Neuron (in vitro differentiated cells): ENCODE measurements around the gene COX6A2.
"Not testable (repeated sequence)": the region's sequence is repeated elsewhere in the genome, so short reads cannot be mapped to it uniquely, and the experiment has no call there.

Experiments used
- H2AFZ ChIP-seq: one replicate; pipeline ENCODE4 v1.6.1; 2013; ENCODE audit warnings: low read depth, mild to moderate bottlenecking, inconsistent platforms, low read length, moderate library complexity
- H3K27me3 ChIP-seq: one replicate; pipeline ENCODE4 v1.6.1; 2013; ENCODE audit warnings: low read length; ENCODE audit not compliant: insufficient read depth
- H3K36me3 ChIP-seq: one replicate; pipeline ENCODE4 v1.6.1; 2013; ENCODE audit warnings: low read length; ENCODE audit not compliant: insufficient read depth
- H3K4me1 ChIP-seq: one replicate; pipeline ENCODE4 v1.6.1; 2013; ENCODE audit warnings: low read length; ENCODE audit not compliant: insufficient read depth
- H3K4me3 ChIP-seq: 2 replicates; pipeline ENCODE4 v1.5.1; 2013; ENCODE audit warnings: mild to moderate bottlenecking, low read length, moderate library complexity
- H3K9me3 ChIP-seq: one replicate; pipeline ENCODE4 v1.6.1; 2013; ENCODE audit warnings: low read length

Gene COX6A2

DNA sequence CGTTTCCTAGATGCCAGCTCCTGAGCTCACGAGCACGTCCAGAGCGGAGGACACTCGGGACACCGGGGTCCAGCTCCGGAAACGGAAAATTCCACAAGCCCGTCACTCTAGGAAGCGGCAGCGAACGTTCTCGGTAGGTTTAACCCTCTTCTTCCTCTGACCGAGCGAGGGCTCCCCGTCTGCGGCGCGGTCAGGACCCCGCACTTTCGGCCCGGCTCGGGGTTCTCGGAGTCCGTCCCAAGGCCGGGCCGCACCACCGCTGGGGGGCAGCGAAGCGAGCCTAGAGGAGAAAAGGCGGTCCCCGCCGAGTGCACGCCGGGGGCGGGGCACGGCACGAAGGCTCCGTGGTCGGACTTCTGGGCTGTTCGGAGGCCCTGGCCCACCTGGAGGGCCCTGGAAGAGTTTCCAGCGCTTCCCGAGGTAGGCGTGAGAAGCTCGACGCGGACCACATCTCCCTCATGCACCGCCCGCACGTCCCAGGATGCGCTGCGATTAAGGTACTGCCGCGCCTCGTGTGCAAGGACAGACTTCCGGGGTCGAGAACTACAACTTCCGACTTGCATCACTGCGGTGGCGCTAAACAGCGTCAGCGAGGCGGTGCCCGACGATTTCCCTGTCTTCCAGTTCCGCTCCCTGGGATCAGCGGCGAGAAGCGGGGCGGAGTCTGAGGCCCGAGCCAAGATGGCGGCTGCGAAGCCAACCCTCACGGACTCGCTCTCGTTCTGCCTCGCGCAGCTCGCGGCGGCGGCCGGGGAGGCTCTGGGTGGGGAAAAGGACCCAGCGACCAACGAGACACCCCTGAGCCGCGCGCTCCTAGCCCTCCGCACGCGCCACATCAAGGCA, 30.9 kb upstream of the COX6A2 start, which contains the start of gene ARMC5:
ARMC5 (plus strand) TSS at position 658 of the 843 bp plus-strand sequence; CDS start at position 682, 24 bp downstream.
- H2AFZ ChIP-seq = peak within 1 kb of the TSS; percentile 72
- no peaks in the 10 kb centered on the region for H3K27me3 ChIP-seq
- H3K36me3 ChIP-seq = peaks cover 22% of the 10 kb centered on the region
- H3K4me1 ChIP-seq = peaks cover 19% of the 10 kb centered on the region
- H3K9me3 ChIP-seq = no peaks in the 10 kb centered on the region
- H3K4me3 ChIP-seq = peak within 1 kb of the TSS; percentile 70

DNA sequence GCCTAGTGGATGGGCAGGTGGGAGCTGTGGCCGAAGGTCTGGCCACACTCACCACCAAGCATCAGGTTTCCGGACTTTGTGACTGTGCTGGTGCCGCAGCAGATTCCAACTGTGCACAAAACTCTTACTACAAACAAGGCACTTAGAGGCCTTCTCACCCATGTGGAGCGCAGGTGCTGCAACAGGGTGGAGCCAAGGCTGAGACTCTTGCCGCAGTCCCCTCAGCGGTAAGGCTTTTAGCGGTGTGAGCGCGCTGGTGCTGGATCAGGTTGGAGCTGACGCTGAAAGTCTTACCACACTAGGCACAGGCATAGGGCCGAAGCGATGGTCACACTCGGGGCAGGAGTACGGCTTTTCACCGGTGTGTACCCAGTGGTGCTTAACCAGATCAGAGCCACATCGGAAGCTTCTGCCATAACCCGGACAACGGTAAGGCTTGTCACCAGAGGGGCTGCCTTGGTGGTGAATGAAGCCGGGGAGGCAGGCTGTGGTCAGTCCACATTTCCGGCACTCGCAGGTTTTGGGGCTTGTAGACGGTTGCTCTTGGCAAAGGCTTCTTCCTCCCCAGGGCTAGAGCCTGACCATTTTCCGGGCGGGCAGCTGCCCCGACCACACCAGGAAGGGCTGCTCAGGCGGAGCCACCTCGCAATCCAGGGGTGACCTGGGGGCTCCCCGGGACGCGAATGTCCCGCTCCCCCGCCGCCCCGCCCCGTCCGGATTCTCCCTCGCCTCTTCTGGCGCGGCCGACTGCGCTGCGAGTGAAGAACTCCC, 30.1 kb upstream of the COX6A2 start:
- H3K4me1 ChIP-seq = peaks cover 25% of the 10 kb centered on the region
- peak overlapping the region; percentile 70 for H3K4me3 ChIP-seq
- peaks cover 22% of the 10 kb centered on the region for H3K36me3 ChIP-seq
- no peaks in the 10 kb centered on the region for H3K27me3 ChIP-seq
- H2AFZ ChIP-seq = peak overlapping the region; percentile 72
- no peaks in the 10 kb centered on the region for H3K9me3 ChIP-seq

DNA sequence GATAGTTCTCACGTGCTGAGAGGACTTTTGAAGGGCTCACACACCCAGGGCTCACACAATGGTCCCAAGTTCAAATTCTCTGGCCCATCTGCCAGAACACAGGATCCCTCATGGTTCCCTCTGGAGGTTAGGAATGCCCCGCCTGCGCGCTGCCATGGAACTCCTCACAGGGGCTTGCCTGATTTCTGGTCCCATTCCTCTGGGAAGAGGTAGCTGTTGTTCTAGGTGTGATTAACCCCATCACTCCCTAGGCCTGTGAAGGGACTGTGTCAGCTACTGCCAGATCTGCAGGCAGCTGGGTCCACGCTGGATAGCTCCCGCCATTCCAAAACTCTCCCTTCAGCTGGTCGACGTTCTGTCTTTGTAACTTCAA, 28.8 kb upstream of the COX6A2 start:
- H3K27me3 ChIP-seq = no peaks in the 10 kb centered on the region
- no peak overlapping the region for H3K4me3 ChIP-seq
- H3K9me3 ChIP-seq = no peaks in the 10 kb centered on the region
- peaks cover 12% of the 10 kb centered on the region for H3K36me3 ChIP-seq
- H3K4me1 ChIP-seq = peaks cover 34% of the 10 kb centered on the region
- H2AFZ ChIP-seq = no peak overlapping the region

DNA sequence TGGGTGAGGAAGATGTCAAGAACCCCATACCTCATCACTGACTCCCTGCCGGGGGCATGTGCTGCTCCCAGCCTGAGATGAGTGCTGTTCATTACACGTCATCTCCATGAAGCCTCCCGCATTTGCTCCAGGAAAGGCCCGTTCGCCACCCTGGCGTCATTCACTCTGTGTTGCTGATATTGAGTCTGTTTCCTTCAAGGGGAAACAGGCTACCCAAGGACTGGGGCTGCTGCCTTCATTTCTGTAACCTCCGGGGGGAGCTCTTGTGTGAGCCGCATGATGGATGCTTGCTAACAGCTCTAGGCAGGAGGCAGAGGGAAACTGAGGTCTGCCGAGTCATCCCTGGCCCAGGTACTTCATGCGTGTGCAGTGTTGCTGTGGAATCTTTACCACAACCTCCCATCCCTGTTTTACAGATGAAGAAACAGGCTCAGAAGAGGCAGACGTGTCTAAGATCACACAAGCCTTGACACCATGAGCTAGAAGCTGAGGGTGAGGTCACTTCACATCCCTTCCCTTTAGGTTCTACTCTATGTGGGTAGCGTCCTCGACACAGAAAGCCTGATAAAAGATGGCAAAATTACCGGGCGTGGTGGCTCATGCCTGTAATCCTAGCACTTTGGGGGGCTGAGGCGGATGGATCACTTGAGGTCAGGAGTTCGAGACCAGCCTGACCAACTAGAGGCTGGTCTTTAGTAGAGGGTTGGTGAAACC, 27.6 kb upstream of the COX6A2 start:
- no peaks in the 10 kb centered on the region for H3K27me3 ChIP-seq
- H2AFZ ChIP-seq = no peak overlapping the region
- H3K4me1 ChIP-seq = peaks cover 32% of the 10 kb centered on the region
- H3K4me3 ChIP-seq = no peak overlapping the region
- peaks cover 7% of the 10 kb centered on the region for H3K36me3 ChIP-seq
- no peaks in the 10 kb centered on the region for H3K9me3 ChIP-seq

DNA sequence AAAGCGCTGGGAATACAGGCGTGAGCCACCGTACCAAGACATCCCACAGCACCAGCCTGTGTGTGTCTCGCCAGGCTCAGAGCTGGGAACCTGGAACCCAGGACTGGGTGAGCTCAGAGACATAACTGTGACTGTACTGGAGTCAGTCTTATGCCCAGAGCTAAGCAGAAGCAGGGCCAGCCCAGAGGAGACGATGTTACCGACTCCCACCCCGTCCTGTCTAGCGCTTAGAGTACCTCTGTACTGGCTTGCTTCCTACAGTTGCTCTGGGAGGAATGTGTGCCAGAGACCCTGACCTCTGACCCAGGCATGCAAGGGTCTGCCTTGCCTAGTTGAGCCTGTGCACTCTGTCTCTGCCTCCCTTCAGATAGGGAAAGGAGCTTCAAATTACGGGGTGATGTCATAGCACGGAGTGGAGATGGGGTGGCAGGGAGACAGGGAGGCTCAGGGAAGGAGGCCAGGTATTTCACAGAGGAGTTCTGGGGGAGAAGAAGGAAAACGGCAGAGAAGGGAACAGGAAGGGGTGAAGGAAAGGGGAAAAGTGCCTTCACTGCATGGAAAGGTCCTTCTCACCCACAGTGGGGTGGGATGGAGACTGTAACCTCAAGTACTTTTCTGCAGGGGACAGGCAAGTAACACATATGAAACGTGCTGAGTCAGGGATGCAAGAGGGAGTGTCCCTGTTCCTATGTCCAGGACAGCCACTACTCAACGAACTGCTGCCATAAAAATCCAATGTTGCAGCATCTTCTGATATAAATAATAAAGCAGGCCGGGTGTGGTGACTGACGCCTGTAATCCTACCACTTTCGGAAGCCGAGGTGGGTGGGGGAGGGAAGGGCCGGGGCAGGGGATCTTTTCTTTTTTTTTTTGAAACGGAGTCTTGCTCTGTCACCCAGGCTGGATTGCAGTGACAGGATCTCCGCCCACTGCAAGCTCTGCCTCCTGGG, 25.4 kb upstream of the COX6A2 start:
- H3K27me3 ChIP-seq = no peaks in the 10 kb centered on the region
- H3K4me3 ChIP-seq = no peak overlapping the region
- peaks cover 26% of the 10 kb centered on the region for H3K4me1 ChIP-seq
- peaks cover 7% of the 10 kb centered on the region for H3K36me3 ChIP-seq
- no peak overlapping the region for H2AFZ ChIP-seq
- no peaks in the 10 kb centered on the region for H3K9me3 ChIP-seq

DNA sequence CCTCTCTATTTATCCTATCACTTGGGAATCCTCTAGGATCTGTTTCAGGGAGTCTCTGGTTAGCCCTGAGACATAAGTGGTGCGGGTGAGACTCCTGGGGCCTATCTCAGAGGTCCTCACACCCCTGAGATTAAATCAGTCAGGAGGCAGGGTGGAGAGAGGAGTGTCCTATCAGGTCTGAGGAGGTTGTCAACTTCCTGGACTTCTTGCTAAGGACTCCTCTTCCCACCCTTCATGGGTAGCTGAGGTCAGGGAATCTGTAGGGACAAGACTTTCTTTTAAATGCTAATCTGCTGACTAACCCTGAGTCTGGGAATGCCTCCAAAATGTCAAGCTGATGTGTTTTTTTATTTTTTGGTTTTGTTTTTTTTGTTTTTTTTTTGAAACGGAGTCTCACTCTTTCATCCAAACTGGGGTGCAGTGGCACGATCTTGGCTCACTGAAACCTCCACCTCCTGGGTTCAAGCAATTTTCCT, 24.5 kb upstream of the COX6A2 start:
- Histone ChIP-seq H3K4me3 (no peak overlapping the region), H3K4me1 (peaks cover 17% of the 10 kb centered on the region), H3K27me3 (no peaks in the 10 kb centered on the region), H2AFZ (no peak overlapping the region), H3K36me3 (peaks cover 7% of the 10 kb centered on the region), H3K9me3 (no peaks in the 10 kb centered on the region)

DNA sequence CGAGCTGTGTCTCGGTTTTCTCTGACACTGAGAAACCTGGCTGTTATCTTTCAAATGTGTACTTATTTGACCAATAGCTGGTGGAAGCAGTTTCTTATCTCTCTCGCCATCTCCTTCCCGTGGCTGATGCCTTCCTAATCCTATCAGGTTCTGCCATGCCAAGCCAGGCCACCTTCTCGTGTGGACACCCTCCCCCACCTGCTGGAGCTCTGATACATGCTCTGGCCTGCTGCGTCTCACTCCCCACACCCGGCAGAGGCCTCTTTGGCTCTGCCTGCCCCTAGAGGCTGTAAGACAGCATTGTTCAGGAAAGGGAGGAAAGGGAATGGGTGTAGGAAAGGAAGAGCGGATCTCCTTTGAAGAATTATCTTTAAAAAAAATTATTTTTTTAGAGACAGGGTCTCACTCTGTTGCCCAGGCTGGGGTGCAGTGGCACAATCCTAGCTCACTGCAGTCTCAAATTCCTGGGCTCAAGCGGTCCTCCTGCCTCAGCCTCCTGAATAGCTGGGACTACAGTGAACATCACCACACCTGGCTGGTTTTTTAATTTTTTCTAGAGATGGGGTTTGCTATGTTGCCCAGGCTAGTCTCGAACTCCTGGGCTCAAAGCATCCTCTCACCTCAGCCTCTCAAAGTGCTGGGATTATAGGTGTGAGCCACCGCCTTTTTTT, 23.7 kb upstream of the COX6A2 start:
- Histone ChIP-seq H3K9me3 (no peaks in the 10 kb centered on the region), H3K36me3 (peaks cover 4% of the 10 kb centered on the region), H3K4me3 (no peak overlapping the region), H2AFZ (no peak overlapping the region), H3K4me1 (peaks cover 15% of the 10 kb centered on the region), H3K27me3 (no peaks in the 10 kb centered on the region)

DNA sequence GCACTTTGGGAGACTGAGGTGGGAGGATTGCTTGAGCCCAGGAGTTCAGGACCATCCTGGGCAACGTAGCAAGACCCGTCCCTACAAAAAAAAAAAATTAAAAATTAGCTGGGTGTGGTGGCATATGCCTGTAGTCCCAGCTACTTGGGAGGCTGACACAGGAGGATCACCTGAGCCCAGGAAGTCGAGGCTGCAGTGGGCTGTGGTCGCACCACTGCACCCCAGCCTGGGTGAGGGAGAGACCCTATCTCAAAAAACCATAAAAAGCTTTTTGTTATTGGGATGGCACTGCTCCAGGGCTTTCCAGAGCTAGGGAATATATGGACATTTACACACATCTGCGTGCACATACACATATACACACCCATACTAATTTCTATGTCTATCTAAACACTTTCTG, 23.0 kb upstream of the COX6A2 start:
- H2AFZ ChIP-seq = no peak overlapping the region
- no peak overlapping the region for H3K4me3 ChIP-seq
- H3K27me3 ChIP-seq = no peaks in the 10 kb centered on the region
- H3K36me3 ChIP-seq = no peaks in the 10 kb centered on the region
- H3K9me3 ChIP-seq = no peaks in the 10 kb centered on the region
- peaks cover 15% of the 10 kb centered on the region for H3K4me1 ChIP-seq

DNA sequence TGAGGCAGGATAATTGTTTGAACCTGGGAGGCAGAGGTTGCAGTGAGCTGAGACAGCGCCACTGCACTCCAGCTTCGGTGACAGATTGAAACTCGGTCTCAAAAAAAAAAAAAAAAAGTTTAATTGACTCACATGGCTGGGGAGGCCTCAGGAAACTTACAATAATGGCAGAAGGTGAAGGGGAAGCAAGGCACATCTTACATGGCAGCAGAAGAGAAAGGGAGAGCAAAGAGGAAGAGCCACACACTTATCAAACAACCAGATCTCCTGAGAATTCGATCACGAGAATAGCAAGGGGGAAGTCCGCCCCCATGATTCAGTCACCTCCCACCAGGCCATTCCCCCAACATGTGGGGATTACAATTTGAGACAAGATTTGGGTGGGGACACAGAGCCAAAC, 17.8 kb upstream of the COX6A2 start:
- H3K36me3 ChIP-seq, H2AFZ ChIP-seq, H3K9me3 ChIP-seq, H3K27me3 ChIP-seq, H3K4me1 ChIP-seq, H3K4me3 ChIP-seq: not testable (repeated sequence)

DNA sequence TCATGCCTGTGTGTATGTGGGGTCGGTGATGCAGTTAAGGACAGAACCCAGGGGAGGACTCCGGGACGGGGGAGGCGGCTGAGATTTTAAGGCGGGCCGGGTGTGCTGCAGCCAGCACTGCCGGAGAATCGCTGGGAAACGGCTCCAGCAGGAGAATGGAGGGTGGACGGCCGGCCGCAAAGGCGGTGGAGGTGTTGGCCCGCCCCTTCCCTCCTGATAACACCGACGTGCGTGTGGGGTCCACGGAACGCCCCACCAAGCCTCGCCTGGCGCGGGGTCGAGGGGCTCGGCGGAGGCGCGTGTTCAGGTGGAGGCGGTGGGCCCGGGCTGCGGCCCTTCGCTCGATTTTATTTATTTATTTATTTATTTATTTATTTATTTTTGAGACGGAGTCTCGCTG, 13.8 kb upstream of the COX6A2 start:
- no peak overlapping the region for H2AFZ ChIP-seq
- H3K4me3 ChIP-seq = peak overlapping the region; percentile 63
- H3K9me3 ChIP-seq = no peaks in the 10 kb centered on the region
- H3K36me3 ChIP-seq = no peaks in the 10 kb centered on the region
- H3K27me3 ChIP-seq = no peaks in the 10 kb centered on the region
- H3K4me1 ChIP-seq = no peaks in the 10 kb centered on the region

DNA sequence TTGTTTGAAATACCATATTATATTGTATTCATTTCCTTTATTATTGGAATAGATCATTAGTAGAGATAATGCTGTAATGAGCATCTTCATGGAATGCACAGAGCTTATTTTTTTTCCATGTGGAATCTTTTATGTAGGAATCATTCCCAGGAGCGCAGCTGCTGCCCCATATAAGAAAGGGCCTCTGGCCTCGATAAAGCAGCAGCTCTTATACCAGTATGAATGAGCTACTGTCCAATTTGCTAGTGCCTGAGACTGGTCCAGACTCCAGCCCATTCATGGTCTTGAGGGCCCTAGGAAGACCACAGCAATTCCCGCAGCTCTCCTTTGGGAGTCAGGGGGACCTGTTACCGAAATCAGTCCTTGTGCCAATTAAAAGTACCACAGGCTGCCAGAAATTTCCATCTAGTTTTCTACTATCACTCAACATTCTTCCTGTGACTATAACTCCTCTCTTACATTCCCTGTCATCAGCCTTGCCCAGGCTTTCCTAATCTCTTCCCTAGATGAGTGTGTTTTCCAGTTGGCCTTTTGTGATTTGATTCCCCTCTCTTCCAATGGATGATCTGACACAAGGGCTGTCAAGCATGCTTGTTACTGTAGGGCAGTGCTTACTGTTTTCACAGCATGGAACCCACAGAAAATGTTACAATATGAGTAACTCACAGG, 12.5 kb upstream of the COX6A2 start:
- no peaks in the 10 kb centered on the region for H3K4me1 ChIP-seq

More for the DNA sequence above, 12.5 kb upstream of the COX6A2 start:
- Histone ChIP-seq H3K9me3 (no peaks in the 10 kb centered on the region), H3K36me3 (no peaks in the 10 kb centered on the region), H3K4me3 (no peak overlapping the region), H2AFZ (no peak overlapping the region), H3K27me3 (no peaks in the 10 kb centered on the region)
